Fibroblast of villous mesenchyme (primary cell): Measurements from ENCODE around the gene FABP6. TPM values are rescaled to one million over a fixed set of nuclear protein-coding genes. Genes with fewer than 3 reads are reported as not detected.
A peak's percentile ranks its signal among the peaks of the same experiment; 100 is the strongest.

ENCODE experiments used
- DNase-seq: peaks from one replicate; pipeline ENCODE4 v3.0.0-alpha.2; 2010; ENCODE audit warnings: low read depth
- H3K4me3 ChIP-seq: 2 replicates; pipeline ENCODE4 v1.5.1; 2011; ENCODE audit warnings: low read depth, mild to moderate bottlenecking, low read length
- total RNA-seq: library from RNA; depleted of rRNA; stranded (reverse); fragments of >200 nt; gene quantifications from 2 replicates; pipeline ENCODE4 v1.2.3, GENCODE V29; 2012
- TF ChIP-seq, protein P1 (sequence below): IDR thresholded peaks from 2 replicates; pipeline ENCODE4 v1.5.1; 2012; ENCODE audit warnings: low read depth, mild to moderate bottlenecking, low read length; ENCODE audit not compliant: insufficient read depth

FABP6 gene
- total RNA-seq, 1 donor: not detected

DNA sequence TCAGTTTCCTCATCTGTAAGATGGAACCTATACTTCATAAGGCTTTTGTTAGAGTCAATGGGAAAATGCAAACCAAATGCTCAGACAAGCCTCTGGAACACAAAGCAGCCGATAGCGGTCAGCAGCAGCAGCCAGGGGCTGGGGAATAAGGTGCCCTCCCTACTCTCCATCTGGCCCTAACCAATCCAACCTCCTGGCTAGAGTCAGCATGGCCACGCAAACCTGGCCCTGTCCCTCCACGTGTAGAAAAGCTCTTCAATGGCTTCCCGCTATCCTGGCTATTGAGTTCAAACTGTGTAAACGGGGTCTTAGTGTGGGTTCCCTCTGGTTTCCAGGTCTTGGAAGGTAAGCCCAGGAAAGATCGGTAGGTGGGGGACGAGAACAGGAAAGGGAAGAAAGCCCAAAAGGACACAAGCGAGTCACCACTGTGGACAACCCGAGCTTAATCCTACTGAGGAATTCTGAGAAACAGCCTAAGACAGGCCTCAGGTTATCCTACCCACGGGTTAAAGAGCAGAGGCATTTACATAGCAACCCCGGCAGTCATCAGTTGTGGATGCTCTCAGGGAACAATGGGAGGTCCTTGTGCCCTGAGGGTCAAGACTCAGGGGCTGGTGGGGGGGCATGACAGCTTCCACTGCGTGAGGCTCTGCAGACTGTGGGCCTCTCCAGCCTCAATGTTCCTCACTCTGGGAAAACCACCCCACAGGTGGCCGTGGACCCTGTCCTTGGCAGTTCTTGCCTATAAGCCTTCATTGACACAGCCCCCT is 30.9 kb downstream of the FABP6 start:
- DNase-seq: no peak
- TF ChIP-seq, protein P1, sequence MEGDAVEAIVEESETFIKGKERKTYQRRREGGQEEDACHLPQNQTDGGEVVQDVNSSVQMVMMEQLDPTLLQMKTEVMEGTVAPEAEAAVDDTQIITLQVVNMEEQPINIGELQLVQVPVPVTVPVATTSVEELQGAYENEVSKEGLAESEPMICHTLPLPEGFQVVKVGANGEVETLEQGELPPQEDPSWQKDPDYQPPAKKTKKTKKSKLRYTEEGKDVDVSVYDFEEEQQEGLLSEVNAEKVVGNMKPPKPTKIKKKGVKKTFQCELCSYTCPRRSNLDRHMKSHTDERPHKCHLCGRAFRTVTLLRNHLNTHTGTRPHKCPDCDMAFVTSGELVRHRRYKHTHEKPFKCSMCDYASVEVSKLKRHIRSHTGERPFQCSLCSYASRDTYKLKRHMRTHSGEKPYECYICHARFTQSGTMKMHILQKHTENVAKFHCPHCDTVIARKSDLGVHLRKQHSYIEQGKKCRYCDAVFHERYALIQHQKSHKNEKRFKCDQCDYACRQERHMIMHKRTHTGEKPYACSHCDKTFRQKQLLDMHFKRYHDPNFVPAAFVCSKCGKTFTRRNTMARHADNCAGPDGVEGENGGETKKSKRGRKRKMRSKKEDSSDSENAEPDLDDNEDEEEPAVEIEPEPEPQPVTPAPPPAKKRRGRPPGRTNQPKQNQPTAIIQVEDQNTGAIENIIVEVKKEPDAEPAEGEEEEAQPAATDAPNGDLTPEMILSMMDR: no peak
- H3K4me3 ChIP-seq: no peak overlapping the region

DNA sequence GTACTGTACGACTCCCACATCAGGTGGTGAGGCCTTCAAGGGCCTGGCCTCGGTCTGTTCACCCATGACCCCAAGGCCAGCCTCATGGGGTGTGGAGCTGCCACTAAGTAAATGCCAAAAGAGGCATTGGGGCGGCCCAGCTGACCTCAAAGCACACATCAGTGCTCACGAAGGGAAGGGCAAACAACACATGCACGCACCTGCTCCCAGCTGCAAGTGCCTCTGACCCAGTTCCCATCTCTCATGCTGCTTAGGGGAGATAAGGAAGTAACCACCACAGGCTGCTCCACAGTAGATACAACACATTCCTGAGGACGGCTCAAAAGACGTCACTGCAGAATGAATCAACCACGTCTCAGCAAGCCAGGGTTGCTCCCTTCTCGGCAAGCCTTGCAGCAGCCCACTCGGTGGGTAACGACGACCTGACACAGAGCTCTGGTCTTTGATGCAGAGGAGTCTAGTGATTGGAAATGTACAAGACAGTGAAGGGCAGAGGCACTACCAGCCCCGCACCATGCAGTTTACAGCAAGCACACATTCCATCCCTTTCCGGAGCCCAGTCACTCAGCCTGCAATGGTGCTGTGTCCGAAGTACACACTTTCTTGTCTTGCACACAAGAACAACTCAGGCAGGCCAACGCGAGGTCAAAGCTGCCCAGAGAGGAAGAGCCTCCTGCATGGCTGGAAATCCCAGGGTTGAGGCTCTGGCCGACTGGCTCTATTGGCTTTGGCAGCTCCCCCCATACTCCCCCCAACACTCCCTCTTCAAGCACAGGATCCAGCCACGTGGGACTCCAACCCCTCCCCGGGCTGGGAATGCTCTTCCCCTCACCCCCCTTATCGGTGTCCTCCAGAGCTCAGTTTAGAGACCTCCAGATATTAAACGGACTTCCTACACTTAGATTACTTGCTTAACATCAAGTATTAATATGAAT is 31.8 kb downstream of the FABP6 start:
- DNase-seq: peak; percentile 98
- H3K4me3 ChIP-seq: no peak overlapping the region
- TF ChIP-seq, protein P1: no peak

DNA sequence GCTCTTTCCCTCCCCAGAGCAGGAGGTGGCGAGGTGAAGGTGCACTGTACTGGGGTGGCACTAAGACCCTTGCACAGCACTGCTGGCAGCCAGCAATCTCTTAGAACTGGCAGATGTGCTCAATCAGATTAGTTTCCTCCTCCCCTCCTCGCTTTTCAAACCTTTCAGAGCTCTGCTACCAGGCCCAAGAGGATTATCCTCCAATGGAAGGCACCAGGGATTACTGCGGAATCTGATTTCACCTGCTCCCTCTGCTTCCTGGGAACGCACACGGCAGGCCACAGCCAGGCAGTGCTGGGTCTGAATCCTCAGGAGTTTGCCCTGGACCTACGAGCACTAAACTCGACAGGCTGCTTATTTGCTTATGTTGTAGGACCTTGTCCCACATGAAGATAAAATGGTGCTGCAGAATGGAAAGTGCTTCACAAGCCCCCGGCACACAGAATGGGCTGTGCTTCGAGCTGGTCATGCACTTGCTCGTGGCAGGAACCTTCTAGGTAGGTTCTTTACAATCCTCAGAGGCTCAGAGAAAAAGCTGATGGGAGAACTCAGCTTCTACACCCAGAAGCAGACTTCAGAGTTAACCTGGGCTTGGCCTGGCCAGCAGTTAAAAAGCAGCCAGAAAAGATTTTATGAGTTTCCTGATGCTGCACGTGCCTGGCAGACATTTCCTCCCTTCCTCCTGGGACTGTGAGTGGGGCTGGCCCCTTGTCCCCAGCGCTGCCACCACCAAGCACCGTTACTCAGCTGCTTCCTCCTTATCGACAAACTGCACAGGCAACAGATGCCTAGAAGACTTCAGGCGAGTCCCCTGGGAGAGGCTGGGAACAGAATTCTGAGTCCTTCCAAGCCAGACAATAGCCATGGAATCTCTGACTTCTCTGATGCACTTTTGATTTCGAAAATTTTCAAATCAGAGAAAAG is 33.1 kb downstream of the FABP6 start:
- peak; percentile 39 for DNase-seq
- TF ChIP-seq, protein P1: no peak
- H3K4me3 ChIP-seq: no peak overlapping the region

DNA sequence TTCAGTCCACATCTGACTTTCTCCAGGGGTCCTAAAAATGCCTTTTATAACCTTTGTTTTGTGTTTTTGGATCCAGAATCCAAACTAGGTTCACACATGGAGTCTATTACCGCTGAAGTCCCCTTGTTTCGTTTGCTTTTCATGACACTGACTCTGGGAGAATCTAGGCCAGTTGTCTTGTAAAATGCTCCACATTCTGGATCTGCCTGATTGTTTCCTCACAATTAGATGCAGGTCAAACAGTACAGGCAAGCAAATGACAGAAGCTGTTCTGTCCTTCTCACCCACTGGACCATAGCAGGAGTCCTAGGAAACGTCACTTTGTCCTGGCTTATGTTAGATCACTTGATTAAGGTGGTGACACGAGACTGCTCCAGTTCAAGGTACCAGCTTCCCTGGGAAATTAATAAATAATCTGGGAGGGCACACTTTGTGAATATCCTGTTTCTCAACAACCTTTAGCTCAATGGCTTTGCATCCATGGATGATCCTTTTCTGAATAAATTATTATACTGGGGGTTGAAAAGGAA is 34.1 kb downstream of the FABP6 start:
- DNase-seq: no peak
- TF ChIP-seq, protein P1: no peak
- no peak overlapping the region for H3K4me3 ChIP-seq

DNA sequence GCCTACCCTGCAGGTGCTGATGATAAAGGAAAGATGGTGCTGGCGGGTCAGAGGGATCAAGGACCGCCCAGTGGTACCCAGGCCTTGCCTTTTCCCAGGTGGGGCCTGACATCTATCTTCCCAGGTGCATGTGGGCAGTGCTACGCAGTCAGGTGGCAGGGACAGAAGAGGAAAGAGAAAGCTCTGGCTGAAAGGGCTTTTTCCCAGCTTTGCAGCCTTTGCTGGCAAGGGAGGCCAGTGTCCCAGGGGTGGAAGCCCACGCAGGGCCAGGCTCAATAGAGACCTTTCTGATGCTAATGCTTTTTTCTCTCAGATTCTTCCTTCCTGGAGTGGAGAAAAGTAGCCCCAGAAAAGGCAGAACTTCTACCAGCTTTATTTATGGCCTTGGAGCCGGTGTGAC is 36.7 kb downstream of the FABP6 start:
- DNase-seq: no peak
- H3K4me3 ChIP-seq: no peak overlapping the region
- TF ChIP-seq, protein P1: no peak

DNA sequence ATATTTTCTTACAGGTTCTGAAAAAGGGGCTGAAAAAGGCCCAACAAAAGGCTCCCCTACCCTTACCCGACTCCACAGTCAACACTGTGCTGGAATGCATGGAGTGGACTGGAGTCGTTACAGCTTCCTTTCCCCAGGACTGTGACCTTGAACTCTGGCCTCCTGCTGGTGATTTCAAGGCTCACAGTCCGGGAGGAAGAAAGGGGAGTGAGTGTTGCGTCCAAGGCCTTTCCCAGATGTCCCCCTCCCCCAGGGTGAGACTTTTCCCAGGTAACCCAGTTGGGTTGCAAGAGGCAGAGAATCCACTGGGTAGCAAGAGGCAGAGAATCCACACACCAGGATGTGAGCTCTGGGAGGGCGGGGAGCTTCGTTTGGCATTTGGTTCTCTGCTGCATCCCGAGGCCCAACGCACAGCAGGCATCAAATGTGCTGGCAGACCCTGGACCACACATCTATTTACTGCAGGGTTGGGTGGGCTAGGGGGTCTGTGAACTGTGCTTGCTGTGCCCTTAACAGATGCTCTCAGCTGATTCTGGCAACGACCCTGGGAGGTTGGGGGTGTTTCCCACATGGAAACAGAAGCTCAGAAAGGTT is 37.5 kb downstream of the FABP6 start:
- TF ChIP-seq, protein P1: peak; percentile 30
- no peak overlapping the region for H3K4me3 ChIP-seq
- DNase-seq: no peak
